Mucosa of descending colon (tissue), 3 donors: ENCODE results near the gene PTRH1. TPM values are rescaled to one million over a fixed set of nuclear protein-coding genes. Genes with fewer than 3 reads are reported as not detected.

Source experiments
- ATAC-seq: fragments of 200-7000 bp; cut with Tn5 transposase; one replicate; pipeline ENCODE4 v1.9.1; 2020; ENCODE audit warnings: mild to moderate bottlenecking, moderate library complexity
- DNase-seq, 3 donors: peaks; one replicate each; pipeline ENCODE4 v3.0.0-alpha.2; 2020
- H3K36me3 ChIP-seq: fragments of 200-600 bp; one replicate; pipeline ENCODE4 v1.8.0; 2021; ENCODE audit warnings: low read depth, mild to moderate bottlenecking
- H3K4me1 ChIP-seq: fragments of 200-600 bp; one replicate; pipeline ENCODE4 v1.8.0; 2021; ENCODE audit warnings: low read depth, mild to moderate bottlenecking
- H3K4me3 ChIP-seq: fragments of 200-600 bp; one replicate; pipeline ENCODE4 v1.8.0; 2021; ENCODE audit warnings: mild to moderate bottlenecking
- H3K9me3 ChIP-seq: fragments of 200-600 bp; one replicate; pipeline ENCODE4 v1.8.0; 2021; ENCODE audit warnings: mild to moderate bottlenecking
- intact Hi-C, 2 donors: fragments of 100-400 bp; cut with DNase I in 1 of 2; cut with micrococcal nuclease in 1 of 2; formaldehyde crosslinking; loops; one replicate each; pipeline versions ENCODE4 v1.11.0 to v1.11.1; 2022; cut with DNase I, micrococcal nuclease
- total RNA-seq, 3 donors: library from RNA; stranded (reverse); fragmentation: NEBNext Ultra II Directional in 2 of 3; extraction: Animal tissue kit (Norgen Biotek cat#: 25700) in 2 of 3; gene quantifications; one replicate each; pipeline versions ENCODE4 v1.2.1 to v1.2.4, GENCODE V29; 2021 to 2023
- TF ChIP-seq, protein P1 (sequence below): fragments of 200-600 bp; IDR thresholded peaks from one replicate; pipeline ENCODE4 v1.8.0; 2022; ENCODE audit warnings: antibody characterized with exemption, mild to moderate bottlenecking
- donor health status: DM: no; HTN: no; CAD: no; lungs with moderate emphysema.
- donor health status: DM: no; HTN: no; CAD: no.
- donor health status: DM: no; HTN: yes; CAD: no.

PTRH1 gene
- total RNA-seq, 3 donors from 2014 or later, result 5.1 to 10.5 (median 10.3) TPM

DNA sequence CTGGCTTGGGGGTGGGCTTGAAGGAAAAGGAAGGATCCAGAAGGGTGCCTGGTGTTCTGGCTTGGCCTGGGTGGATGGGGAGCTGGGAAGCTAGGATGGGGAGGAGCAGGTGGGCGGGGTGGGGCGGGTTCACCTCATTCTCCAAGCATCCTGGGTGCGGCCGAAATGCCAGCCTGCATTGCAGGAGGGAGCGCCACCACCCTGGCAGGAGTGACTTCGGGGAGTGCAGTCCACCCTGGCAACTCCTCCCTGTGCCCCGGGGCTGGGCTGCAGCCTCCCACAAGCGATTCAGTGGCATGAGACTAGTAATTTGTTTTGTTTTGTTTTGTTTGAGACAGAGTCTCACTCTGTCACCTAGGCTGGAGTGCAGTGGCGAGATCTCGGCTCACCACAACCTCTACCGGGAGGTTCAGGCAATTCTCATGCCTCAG lies 5.9 kb upstream of the PTRH1 start:
- DNase-seq, result peak; percentile 50 to 81 (median 68)
- Histone ChIP-seq H3K4me1 (peaks cover 10% of the 10 kb centered on the region), H3K9me3 (no peaks in the 10 kb centered on the region), H3K4me3 (no peak overlapping the region), H3K36me3 (no peaks in the 10 kb centered on the region)
- TF ChIP-seq, protein P1, sequence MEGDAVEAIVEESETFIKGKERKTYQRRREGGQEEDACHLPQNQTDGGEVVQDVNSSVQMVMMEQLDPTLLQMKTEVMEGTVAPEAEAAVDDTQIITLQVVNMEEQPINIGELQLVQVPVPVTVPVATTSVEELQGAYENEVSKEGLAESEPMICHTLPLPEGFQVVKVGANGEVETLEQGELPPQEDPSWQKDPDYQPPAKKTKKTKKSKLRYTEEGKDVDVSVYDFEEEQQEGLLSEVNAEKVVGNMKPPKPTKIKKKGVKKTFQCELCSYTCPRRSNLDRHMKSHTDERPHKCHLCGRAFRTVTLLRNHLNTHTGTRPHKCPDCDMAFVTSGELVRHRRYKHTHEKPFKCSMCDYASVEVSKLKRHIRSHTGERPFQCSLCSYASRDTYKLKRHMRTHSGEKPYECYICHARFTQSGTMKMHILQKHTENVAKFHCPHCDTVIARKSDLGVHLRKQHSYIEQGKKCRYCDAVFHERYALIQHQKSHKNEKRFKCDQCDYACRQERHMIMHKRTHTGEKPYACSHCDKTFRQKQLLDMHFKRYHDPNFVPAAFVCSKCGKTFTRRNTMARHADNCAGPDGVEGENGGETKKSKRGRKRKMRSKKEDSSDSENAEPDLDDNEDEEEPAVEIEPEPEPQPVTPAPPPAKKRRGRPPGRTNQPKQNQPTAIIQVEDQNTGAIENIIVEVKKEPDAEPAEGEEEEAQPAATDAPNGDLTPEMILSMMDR, result no peak
- peak; percentile 76 for ATAC-seq
- intact Hi-C loops, result loop anchor here in 1 of 2 donors (10.0 kb wide), 1 partner anchor 127 kb away; no protein-coding TSS in a partner anchor

DNA sequence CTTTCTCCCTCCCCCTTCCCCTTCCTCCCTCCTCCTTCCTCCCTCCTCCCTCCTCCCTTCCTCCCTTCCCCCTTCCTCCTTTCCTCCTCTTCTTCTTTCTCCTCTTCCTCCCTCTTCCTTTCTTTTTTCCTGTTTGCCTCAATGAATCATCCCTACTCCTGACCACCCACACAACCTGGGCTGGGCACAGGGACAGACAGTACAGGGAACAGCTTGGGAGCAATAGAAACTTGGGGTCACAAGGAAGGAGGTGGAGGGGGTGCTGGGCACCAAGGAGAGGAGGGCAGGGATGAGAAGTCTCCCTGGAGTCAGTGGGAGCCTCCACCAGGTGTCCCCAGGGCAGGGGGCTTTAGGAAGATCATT lies 5.4 kb upstream of the PTRH1 start:
- no peak for ATAC-seq
- intact Hi-C loops, result loop anchor here in 1 of 2 donors (10.0 kb wide), 1 partner anchor 126 kb away; no protein-coding TSS in a partner anchor
- peak in 1 of 3 donors; percentile 23 for DNase-seq
- H3K36me3 ChIP-seq, result no peaks in the 10 kb centered on the region
- TF ChIP-seq, protein P1, result no peak
- peaks cover 15% of the 10 kb centered on the region for H3K4me1 ChIP-seq
- no peak overlapping the region for H3K4me3 ChIP-seq
- no peaks in the 10 kb centered on the region for H3K9me3 ChIP-seq

DNA sequence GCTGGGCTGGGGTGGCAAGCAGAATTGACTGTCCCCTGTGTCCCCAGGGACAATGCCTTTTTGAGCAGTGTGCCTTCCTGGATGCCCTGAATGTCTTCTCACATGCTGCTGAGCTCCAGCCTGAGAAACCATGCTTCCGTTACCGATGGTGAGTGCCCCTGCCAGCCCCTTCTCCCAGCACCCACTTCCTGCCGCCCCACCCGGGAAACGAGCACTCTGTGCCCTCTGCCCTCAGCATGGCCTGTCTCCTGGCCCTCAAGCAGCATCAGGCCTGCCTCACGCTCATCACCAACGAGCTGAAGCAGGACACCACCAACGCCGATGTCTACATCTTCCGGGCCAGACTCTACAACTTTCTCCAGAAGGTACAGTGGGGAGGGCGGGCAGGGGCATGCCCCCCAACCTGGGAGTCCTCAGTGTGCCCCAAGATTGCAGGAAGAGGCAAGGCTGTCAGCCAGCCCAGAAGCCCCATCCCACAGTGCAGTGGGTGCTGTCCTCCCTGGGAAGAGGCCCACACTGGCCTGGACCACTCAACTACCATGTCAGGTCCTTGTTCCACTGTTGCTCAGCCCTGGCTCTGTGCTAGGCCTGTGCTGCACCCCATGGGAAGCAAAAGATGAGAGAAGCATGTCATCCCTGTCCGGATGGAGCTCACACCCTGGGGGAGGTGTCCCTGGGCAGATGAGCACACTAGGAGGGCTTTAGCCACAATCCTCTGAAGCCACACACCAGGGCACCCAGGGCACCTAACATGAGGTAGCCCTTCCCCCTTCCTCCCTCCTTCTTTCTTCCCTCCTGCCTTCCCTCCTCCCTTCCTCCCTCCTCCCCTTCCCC lies 4.8 kb upstream of the PTRH1 start:
- no peaks in the 10 kb centered on the region for H3K9me3 ChIP-seq
- TF ChIP-seq, protein P1, result no peak
- intact Hi-C loops, result loop anchor here in 1 of 2 donors (10.0 kb wide), 1 partner anchor 125 kb away; no protein-coding TSS in a partner anchor
- no peak overlapping the region for H3K4me3 ChIP-seq
- no peaks in the 10 kb centered on the region for H3K36me3 ChIP-seq
- DNase-seq (no peak), ATAC-seq (no peak)
- peaks cover 15% of the 10 kb centered on the region for H3K4me1 ChIP-seq

DNA sequence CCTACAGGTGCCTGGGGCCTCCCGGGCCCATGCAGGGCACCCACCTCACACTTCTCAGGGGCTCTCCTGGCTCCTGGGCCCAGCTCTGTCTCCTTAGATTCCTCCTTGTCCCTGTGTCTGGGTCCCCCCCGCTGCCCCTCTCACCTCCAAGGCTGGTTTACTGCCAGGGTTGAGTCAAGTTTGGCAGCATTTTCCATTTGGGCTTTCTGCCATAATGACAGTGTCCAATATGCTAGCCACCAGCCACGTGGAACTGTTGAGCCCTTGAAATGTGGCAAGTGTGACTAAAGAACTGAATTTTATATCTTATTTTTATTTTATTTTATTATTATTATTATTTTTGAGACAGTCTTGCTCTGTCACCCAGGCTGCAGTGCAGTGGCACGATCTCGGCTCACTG lies 2.3 kb upstream of the PTRH1 start:
- TF ChIP-seq, protein P1, result no peak
- ATAC-seq (no peak), DNase-seq (no peak)
- Histone ChIP-seq H3K36me3 (no peaks in the 10 kb centered on the region), H3K4me1 (peaks cover 9% of the 10 kb centered on the region), H3K4me3 (no peak overlapping the region), H3K9me3 (no peaks in the 10 kb centered on the region)
- intact Hi-C loops, result no loop called here

DNA sequence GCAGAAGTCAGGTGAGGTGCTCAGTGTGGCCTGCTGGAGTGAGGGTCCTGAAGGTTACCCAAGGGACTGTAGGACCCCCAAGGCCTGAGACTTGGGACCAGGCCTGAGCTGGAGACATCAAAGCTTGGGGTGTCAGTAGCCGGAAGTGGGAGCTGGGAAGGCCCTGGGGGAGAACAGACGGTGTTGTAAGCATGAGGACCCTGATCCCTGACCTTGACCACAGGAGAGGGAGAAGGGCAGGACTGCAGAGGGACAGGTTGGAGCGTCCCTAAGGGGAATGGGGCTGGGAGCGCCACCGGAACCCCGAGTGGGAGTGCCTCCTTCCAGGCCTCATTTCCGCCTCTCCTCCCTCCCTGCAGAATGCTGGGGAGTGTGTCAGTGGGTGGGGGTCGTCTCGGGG lies 949 bp upstream of the PTRH1 start:
- no peaks in the 10 kb centered on the region for H3K36me3 ChIP-seq
- no peak overlapping the region for H3K4me3 ChIP-seq
- TF ChIP-seq, protein P1, result no peak
- DNase-seq (no peak), ATAC-seq (no peak)
- H3K4me1 ChIP-seq, result peaks cover 5% of the 10 kb centered on the region
- no peaks in the 10 kb centered on the region for H3K9me3 ChIP-seq
- intact Hi-C loops, result no loop called here
